Stimulated activated CD8-positive, alpha-beta memory T cell treated with anti-CD3 and anti-CD28 coated beads, Interleukin-2, amount 100 ng/mL, for 48 hours (primary cell): Measurements from ENCODE around the gene ZXDC.
A peak's percentile ranks its signal among the peaks of the same experiment; 100 is the strongest.

ENCODE experiments used
- DNase-seq, 2 donors: peaks; one replicate each; pipeline ENCODE4 v3.0.0-alpha.2; 2020; ENCODE audit warnings: low read depth in 2 of 2

The ZXDC gene

DNA sequence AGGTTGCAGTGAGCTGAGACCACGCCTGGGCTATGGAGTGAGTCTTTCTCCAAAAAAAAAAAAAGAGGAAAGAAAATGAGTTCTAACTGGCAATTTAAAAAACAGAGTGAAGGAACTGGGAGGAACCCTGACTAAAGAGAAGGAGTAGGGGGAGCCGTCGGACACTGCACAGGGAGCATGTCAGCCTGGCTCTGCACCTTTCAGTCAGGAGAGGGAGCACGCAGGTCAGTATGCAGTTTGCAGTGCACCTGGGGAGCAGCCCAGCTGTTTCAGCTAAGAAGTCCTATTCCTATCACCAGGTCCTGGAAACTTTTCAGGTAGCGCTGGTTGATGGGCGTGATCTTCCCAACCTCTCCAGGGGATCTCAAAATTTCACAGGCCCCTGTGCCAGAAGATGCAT, 14.9 kb upstream of the ZXDC start:
- no peak for DNase-seq

DNA sequence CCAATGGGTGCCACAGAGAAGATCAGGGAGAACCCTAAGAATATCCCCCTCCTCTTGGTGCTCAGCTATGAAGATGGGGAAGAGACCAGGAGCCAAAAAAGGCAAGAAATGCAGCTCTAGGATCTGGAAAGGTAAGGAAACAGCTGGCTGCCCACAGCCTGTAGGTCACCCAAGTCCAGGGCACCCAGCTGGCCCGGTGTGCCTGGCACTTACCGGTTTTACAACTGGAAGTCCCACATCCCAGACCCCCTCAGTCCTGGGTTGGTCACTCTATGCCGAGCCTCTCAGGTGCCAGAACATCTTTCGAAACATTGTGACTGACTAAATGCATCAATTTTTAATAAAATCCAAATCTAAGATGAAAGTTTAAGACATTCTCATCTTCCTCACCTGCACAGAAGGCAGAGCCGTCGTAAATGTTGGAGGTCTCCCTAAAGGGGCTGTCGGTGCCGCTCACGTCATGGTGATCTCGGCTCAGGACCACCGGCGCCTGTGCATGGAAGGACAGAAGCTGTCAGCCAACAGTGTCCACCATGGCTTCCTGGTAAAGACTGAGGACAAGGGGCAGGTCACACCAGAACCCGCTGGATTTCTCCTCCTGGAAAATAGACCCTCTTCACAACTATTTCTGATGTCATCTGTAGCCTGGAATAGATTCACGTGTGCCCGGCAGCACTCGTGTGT, 13.3 kb upstream of the ZXDC start:
- no peak for DNase-seq

DNA sequence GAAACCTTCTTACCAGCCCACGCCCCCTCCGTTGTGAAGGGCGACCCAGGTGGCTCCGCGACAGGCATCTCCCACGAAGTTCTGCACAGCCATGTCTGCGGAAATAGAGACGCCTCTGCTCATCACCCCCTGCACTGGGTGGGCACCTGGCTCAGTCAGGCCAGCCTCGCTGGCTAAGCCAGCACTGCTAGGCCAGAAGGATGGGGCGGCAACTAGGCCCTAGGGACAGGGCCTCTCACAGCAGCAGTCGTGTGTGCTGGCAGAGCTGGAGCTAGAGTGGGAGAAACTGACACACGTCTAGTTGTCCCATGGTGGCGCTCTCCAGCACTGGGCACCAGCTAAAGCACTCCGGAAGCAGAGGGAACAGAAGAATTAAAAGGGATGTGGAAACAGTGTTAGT, 12.5 kb upstream of the ZXDC start:
- DNase-seq, result no peak

DNA sequence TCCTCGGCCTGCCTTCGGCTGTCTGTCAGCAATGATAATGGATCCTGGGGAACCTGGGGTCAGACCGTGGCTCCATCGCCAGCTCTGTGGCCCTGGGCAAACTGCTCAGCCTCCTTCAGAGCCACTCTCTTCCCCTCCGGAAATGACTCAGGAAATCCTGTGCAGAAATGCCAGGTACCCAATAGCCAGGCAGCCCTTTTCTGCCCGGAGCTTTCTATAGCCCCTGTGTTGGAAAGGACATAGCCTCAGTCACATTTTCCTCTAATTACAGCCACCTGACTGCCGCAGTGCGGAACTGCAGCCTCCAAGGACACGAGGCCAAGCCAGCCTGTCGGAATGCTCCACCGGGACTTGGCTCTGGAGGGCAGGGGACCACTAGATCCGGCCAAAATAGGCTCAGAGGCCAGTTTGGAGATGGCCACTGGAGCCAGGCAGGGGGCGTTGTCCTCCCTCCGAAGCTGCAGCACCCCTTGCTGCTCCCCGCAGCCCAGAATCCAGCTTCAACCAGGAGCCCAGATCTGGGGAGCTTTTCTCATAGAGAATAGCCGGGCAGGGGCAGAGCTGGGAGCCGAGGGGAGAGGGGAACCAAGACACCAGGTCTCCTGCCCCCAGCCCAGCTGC, 11.6 kb upstream of the ZXDC start:
- DNase-seq, result no peak

DNA sequence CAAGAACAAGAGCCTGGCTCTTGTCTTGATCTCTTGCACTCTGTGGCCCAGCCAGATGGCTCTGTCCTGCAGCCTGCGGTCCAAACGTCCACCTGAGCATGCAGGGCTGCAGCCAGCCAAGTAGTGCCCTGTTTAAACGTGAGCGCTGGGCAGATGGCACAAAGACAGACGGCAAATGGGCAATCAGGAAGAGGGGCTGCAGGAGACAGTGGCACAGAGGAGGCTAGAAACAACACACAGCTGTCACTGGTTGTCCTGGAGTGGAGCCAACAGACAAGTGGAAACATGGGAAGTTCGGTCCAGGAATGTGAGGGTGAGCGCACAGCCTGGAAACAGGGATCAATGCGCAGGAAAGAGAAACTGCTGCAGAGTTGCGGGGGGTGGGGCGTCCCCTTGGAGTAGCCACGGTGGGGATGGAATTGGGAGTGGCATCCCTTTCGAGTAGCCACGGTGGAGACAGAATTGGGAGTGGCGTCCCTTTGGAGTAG, 10.7 kb upstream of the ZXDC start:
- DNase-seq, result no peak

DNA sequence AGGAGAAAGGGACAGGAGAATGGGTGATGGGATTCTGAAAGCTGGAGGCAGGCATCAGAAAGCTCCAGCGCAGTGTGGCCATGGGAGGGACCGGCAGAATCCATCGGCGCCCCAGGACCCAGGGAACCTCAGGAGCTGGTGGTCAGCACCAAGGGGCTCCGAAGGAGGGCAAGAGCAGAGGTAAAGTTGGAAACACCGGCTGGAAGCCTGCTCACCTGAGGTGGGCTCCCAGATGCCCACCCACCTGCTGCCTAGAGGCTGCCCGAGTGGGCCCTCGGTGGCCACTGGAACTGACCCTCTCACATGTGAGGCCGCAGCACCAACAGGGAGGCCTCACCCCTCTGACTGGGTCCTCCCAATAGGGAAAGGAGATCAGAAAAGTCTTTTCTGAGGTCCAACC, 10.3 kb upstream of the ZXDC start:
- no peak for DNase-seq

DNA sequence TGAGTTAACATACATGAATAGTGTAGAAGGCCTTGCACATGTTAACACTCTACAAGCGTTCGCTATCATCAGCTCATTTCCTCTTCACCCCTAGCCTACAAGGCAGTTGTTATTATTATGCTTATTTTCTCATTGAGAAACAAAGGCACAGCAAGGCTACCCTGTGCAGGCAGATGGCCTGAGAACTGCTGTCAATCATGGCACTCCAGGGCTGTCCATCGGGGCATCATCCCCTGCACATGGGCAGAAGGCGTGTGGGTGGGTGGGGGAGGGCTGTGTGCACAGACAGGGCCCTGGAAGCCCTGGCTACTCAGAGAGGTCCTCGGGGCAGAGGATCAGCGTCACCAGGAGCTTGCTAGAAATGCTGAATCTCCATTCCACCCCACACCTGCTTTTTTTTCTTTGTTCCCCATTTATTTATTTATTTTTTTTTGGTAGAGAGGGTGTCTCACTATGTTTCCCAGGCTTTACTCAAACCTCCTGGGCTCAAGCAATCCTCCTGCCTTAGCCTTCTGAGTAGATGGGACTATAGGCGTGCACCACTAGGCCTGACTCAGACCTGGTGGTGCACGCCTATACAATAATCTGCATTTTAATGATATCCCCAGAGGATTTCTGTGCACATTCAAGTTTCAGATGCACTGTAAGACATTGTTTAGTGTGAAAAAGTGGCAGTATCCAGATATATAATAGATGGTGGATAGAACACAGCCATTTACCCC, 9.6 kb upstream of the ZXDC start:
- no peak for DNase-seq

DNA sequence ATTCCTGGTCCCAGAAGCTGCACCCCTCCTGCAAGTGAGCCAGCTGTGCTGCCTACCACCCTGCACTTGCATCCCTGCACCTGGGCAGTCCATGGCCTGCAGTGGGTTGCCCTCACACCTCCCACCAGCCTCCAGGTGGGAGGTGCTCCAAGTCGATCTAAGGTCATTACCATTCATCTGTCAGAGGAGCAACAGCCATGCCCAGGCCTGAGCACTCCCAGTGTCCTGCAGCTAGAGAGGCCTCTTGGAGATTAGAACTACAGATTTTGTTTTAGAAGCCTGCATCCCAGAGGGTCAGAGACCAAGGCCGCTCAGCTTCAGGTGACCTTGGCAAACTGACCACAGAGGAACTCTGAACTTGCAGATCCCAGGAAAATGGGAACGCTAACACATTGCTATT, 9.0 kb upstream of the ZXDC start:
- DNase-seq, result no peak

DNA sequence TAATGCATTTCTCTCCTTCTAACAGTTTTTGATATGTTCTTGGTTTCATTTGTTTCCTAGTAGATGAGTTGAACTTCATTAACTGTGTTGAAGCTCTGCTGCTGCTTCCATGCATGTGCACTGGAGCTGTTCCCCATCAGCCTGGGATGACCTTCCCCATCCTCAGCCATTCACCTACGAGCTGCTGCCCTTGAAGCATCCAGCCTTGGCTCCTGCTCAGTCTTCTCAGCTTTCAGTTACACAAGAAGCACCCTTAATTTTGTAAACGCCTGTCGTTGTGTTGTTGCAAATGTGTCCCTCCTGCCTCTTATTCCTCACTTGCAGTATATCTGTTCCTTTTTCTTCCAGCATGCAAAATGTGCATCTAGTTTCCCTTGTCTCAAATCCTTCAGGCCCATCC, 8.5 kb upstream of the ZXDC start:
- no peak for DNase-seq

DNA sequence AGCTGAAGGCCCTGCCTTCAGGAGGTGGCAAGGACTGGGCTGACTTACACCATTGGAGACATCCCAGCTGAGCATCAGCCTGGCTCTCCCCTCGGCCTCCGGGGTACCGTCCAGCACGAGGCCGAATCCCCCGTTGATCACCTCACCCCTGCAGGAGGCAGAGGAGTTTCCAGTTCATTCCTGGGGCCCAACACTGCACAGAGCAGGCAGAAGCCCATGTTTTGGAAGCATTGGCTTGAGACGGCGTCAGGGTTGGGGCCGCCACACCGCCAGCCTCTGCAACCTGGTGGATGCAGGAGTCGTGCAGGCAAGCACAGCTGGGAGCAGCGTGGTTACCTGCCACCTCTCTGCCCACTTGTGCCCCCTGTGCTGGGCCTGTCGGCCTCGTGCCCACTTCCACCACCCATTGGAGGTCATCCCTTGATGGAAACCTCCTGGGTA, 7.7 kb upstream of the ZXDC start:
- no peak for DNase-seq

DNA sequence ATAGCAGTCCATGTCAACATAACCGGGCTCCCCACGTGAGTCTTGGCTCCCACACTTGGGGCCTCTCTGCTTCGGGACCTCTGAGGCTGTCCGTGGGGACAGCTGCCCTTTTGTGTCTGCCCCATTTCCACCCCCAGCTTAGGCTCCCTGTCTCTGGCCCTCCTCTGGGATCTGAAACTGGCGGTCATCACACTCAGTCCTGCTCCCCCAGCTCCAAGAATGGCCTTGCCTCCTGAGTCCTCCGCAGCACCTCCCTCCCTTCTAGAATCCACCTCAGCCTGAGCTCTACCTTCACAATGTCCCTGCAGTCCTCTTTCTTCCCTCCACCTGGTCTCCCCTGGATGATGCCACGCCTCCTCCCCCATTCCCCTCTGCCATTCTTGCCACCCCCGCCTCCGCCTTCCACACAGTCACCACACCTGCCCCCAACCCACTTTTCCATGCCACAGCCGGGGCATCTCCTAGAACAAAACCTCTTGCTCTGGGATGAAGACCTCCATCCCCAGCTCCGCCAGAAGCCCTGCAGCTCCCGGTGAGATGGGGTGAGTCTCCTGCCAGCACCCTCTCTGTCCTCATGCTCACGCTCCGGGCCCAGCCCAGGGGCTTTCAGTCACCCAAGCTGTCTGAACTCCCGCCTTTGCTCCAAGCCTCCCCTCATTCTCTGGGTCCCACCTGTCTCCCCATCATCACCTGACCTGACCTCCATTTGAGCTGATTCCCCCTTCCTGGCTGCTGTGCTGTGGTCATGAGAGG, 7.0 kb upstream of the ZXDC start:
- no peak for DNase-seq

DNA sequence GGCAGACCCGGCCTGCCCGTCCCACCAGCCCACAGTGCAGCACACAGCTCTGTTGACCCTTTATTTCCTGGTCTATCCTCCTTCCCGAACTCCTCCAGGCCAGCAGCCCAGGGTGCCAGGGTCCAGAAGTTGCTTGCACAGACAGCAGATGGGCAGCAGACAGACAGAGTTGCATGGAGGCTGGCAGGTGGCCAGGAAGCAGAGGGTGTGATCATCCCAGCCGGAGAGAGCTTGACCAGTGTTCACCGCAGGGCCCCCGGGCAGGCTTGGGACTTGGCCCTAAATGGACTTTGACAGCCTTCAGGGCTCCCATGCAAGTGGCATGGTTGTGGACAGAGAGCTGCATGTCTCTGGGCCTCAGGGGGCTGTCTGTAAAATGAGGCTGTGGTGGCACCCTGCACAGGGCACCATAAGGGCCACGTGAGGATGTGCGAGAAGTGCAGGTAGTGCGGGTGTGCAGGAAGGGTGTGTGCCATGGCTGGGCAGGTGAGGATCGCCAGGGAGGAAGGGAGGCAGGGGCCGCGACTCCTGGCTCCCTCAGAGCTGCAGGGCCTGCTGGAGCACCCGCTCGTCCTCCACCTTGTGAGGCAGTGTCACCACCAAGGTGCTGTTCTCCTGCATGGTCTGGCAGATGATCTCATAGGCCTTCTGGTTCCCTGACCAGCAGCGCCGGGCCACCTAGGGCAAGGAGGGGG, 6.3 kb upstream of the ZXDC start:
- no peak for DNase-seq

DNA sequence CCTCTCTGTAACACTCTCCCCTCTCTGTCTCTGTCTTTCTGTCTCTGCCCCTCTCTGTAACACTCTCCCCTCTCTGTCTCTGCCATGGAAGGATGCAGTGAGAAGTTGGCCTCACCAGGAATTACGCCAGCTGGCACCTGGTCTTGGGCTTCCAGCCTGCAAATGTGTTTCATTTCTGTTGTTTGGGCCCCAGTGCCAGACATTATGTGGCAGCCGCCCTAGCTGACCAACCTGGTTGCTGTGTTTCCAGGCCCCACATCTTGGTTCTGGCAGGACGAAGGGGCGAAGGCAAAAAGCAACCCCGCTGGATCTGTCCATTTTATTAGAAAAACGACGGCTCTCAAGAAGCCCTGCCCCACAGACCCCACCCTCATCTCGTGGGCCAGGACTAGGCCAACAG, 5.2 kb upstream of the ZXDC start:
- DNase-seq, result no peak

DNA sequence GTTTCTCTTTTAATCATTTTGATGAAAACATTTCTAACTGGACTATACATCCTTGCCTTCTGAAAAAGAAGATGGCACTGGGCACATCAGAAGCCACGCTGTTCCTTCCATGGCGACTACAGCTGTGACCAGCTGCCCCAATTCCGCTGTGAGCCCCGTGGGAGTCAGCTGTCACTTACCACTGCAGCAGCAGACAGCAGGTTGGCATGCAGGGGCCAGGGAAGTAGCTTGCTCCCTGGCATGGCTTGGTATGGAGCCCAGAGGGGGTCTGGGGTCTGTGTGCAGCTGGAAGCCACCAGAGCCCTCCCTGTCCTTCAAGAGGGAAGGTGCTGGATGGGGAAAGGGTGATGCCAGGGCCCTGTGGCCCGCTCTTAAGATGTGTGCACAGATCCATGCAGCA, 4.5 kb upstream of the ZXDC start:
- no peak for DNase-seq

DNA sequence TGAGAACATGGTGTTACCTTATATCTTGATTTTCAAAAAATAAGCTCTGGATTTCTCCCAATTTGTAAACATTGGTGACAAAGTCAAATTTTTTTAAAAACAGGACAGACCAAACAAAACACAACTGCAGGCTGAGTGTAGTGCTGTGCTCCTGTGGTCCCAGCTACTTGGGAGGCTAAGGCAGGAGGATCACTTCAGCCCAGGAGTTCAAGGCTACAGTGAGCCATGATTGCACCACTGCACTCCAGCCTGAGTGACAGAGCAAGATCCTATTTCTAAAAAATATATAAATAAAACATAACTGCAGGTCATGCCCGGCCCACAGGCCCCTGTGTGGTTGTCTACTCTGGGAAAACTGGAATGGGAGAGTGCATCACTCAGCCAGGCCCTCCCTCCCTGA, 4.0 kb upstream of the ZXDC start:
- no peak for DNase-seq

DNA sequence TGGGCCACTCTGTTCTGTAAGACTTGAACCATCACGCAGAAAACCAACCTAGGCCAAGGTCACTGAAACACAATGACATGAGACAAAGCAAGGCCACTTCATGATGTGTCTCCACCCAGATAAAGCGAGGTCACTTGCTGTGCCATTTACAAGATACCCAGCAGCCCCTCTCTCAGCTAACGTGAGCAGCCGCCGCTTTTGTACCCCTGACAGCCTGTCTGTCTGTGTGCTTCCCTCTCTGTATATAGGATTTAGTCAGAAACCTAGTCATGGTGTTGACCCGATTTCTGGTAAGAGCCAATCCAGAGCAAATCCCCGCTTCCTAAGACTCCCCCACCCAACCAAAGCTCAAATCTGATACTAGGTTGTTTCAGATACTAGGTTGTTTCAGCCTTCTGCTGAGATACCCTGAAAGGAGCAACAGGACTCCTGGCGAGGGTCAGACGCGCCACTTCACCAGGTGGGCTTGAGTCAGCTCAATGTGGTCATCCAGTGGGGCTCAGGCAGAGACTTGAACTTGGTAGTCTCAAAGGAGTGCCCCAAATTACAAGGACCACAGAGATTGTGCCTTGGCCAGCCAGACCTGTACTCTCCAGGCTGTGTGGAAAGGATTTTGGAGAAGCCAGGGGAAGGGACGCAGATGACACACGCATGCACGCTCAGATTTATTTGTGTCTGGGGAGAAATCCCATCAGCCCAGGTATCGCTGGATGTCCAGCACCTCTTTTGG, 3.1 kb upstream of the ZXDC start:
- no peak for DNase-seq

DNA sequence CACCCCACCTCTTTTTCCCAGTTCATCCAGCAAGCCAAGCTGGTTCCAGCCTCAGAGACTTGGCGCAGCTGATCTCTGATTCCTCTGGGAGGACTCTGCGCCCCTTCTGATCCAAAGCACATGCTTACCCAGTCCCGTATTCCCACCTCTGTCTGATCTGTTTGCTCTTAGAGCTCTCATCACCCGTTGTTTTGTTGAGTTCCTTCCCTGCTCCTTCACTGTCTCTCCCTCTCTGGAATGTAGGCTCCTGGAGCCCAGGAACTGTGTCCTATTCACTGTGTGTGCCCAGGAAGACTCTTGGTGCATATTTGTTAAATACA, 1.3 kb upstream of the ZXDC start:
- DNase-seq, result no peak

DNA sequence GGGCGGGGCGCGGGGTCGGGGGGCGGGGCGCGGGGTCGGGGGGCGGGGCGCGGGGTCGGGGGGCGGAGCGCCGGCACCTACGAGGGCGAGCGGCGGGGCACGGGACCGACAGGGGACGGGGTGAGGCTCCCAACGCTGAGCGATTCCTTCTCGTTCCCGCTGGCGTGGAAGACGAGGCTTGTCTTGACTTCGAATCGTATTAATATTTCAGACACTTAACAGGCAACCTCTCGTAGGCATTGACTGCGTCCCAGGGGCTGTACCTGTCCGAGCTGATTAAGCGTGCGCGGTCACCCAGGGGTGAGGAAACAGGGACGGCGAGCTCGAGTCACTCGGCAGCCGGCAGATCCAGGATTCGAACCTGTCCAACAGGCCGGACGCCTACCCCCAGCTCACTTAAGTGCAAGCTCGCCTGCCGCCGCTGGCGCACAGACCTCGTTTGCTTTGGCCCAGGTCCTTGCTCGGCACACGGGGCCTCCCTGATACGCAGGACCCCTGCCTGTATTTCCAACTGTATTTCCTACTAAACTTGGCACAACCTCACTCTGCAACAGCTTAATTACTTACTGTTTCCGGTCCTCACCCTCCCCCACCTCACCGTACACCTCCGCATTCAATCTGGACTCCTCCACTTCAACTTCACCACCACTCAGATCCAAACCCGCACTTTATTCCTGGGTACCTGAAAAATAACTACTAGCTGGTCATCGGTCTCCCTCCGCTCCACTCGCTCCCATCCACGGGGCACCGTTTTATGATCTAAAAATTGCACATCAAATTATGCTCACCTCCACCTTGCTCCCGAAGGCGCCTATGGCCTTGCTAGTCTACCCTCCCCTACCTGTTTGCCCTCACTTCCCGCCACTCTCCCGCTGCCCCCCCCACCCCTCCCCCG, 722 bp upstream of the ZXDC start:
- peak in 1 of 2 donors; percentile 18 for DNase-seq

DNA sequence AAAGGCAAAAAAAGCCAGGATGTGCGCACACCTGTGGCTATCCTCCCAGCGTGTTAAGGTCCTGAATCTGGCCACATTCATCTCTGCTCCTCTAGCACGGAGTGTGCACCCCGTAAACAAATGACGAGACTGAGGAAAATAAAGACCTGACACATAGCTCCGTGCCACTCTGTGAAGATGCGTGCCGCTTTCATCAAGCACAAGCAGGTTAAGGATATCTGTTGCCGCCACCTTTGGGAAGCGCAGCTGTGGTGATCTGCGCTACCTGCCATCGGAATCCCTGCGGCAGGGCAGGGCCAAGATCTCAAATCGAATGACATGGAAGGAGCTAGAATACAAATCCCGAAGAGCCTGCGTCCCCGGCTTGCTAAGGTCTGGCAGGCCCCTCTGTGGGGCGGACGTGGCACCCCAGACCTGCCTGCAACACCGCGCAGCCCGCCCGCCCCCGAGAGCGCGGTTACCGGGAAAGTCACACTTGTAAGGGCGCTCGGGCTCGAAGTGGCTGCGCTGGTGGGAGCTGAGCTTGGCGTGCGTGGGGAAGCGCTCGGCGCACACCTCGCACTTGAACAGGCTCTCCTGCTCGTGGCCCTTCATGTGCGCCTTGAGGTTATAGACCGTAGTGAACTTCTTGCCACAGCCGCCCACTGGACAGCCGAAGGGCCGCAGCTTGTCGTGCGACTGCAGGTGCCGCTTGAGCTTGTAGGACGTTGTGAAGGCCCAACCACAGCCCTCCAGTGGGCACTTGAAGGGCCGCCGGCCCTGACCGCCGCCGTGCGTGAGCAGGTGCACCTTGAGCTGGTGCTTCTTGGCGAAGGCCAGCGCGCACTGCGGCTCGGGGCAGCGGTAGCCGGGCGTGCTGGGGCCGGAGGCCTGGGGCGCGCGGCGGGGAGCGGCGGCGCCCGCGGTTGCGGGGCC, 936 bp downstream of the ZXDC start:
- DNase-seq, result peak; percentile 14 to 22
